Measurements from ENCODE around the gene IL17C.

The IL17C gene

DNA sequence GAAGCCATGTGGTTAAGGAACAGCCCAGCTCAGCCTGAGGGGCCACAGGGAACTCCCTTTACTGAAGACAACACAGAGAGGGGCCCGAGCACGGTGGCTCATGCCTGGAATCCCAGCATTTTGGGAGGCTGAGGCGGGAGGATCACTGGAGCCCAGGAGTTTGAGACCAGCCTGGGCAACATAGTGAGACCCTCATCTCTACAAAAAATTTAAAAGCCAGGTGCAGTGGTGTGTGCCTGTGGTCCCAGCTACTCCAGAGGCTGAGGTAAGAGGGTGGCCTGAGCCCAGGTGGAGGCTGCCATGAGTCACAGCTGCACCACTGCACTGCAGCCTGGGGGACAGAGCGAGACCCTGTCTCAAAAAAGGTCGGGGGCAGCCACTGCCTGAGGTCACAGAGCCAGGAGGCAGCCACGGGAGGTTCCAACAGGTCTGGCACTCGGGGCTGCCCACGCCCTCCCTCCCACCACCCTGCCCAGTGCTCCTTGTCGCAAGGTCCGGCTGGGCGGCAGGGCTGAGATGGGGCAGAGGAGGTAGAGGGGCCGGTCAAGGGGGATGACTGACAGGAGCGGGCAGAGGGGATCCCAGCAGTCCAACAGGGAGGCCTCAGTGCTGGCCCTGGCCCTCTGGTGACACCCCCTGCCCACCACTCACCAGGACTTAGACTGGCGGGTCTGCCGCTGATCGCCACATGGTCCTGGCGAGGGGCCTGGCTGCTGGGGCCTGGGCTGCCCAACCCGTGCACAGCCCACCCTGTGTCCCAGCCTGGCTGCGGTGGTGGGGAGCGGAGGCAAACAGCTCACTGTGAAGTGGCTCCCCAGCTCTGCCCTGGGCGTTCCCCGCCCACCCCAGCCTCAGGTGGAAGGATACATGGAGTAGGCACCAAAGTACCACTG, 9.1 kb downstream of the IL17C start:
- DNase-seq, result no peak

GRCh38 chr16:88649195-88649923, 11.0 kb downstream of the IL17C start:
- no peak for DNase-seq

GRCh38 chr16:88649924-88650748, 11.8 kb downstream of the IL17C start:
- DNase-seq, result peak; percentile 64

DNA sequence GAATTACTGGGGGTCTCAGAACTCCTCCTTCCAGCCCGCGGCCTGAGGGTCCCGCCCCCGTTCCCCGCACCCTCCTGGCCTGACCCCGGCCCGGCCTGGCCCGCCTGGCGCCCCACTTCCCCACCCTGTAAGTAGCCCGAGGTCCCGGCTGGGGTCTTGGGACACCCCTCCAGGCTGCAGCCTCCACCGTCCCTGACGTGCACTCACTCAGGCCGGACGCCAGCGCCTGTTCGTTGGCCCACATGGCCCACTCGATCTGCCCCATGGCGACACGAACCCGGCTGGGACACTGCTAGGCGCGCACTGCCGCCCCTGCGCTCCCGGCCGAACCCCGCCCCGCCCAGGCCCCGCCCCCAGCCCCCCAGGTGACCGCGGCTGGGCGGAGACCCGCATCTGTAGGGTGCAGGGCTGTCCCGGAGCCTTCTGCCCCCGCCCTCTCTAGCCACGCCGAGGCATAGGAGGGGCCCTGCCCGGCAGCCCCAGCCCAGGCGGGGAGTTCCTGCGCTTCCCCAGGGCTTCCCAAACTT, 12.4 kb downstream of the IL17C start, which contains the start of gene CYBA:
TSS of gene CYBA (minus strand) at position 305 of the 527 bp plus-strand sequence. CDS start at position 265, 40 bp downstream.
- DNase-seq, result peak; percentile 68

DNA sequence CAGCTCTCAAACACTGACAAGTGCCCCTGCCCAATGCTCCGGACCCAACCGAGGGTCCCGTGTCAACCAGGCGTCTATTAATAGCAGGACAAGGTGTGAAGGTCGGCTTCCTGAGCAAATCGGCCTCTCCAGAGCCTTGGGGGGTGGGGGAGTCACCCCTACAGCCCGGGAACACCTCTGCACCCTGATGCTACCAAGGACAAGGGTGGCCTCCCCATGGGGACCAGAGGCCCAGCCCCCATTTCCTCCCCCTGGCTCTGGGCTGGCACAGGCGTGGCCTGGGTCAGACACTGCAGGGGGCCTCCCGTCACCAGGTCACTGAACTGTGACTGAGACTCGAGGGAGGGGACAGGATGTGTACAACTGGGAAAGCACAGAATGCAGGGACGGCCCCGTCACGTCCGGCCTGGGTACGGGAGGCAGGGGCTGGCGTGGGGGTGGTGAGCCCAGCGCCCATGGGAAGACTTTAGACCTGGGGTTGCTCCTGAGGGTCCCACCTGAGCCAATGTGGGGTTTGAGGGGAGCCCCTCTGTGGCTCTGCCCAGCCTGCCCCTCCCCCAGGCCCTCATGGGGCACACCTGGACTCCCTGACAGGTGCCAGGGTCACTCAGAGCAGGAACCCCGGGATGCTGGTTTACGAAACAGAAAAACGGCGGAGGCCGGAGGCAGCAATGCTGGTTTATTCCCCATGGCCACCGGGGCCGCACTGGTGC, 13.1 kb downstream of the IL17C start:
- DNase-seq, result peak; percentile 27

- no peak for DNase-seq
Measured at GRCh38 chr16:88651989-88652761, 13.8 kb downstream of the IL17C start.

DNA sequence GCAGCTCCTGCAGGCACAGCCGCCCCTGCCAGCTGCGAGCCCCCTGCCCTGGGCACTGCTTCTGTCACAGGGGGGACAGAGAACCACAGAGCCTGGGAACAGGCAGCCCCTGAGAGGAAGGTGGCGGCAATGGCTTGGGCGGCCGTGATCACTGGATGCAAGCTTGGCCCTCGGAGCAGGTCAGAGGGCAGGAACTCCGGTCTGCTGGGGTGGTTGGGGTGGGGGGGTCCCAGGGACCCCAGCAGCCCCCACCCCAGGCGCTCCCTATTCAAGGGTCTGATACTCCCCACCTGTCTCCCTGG, 14.3 kb downstream of the IL17C start:
- DNase-seq, result no peak

DNA sequence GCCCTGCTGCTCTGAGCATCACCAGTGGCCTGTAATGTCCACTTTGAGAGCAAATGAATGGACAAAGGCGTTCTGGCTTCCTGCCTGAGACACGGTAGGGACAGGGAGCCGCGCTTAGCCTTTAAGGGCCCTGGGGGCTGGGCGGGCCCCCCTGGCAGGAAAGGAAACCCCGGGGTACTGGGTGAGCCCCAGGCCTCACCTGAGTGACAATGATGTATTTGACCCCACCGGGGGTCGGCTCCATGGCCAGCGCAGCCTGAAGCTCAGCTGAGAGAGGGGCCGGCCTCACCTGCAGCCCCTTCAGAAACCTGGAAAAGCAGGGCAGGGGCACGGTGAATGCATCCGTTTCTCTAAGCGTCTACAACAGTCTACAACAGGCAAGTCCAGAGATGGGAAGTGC, 14.7 kb downstream of the IL17C start:
- no peak for DNase-seq

GRCh38 chr16:88653596-88654362, 15.4 kb downstream of the IL17C start:
- no peak for DNase-seq

GRCh38 chr16:88654363-88655052, 16.1 kb downstream of the IL17C start:
- DNase-seq, result no peak

DNA sequence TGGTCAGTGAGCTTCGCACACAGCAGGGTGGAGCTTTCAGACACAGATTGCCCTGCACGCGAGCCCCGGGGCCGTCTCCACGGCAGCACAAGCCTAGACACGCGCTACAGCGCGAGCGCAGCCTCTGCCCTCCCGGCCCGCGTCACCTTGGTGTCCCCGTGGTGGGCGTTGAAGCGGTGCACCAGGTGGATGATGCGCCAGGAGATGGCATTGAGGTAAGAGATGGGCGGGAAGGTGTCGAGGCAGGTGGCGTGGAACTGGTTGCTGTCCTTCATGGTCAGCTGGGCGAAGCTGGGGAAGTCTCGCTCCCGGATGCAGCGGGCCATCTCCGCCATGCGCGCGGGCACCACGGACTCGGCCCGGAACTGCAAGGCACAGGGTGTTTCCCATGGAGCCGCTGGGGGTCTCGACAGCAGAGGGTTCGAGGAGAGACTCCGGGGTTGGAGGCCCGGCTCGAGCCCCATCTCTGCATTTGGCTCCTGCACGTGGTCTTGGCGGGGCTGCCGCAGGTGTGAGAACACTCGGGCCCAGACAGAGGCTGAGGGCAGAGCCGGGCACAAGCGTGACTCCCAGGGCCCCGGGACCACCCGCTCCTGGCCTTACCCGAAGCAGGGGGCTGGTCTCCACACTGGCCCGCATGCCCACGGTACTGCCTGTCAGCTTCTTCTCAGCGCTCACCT, 16.8 kb downstream of the IL17C start:
- DNase-seq, result no peak

DNA sequence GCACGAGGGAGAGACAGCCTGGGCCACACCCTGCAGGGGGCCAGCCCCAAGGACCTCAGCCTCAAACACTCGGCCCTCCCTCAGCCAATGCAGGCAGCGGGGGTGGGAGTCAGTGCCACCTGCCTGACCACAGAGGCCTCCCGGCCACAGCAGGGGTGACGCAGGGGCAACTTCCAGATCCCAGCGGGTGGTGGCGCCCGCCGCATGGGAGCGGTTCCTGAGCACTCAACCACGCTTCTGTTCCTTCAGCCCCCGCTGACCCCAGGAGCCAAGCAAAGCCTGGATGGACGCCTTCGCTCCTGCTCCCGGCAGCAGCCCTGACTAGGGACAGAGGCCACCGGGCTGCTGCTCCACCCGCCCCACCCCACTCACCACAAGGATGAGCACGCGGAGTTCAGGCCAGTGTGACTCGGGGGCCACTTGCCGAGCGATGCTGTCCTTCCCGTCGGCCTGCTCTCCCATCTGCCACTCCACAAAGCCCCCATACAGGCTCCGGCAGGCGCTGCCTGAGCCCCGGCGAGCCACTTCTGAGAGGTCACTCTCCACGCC, 17.4 kb downstream of the IL17C start:
- no peak for DNase-seq

DNA sequence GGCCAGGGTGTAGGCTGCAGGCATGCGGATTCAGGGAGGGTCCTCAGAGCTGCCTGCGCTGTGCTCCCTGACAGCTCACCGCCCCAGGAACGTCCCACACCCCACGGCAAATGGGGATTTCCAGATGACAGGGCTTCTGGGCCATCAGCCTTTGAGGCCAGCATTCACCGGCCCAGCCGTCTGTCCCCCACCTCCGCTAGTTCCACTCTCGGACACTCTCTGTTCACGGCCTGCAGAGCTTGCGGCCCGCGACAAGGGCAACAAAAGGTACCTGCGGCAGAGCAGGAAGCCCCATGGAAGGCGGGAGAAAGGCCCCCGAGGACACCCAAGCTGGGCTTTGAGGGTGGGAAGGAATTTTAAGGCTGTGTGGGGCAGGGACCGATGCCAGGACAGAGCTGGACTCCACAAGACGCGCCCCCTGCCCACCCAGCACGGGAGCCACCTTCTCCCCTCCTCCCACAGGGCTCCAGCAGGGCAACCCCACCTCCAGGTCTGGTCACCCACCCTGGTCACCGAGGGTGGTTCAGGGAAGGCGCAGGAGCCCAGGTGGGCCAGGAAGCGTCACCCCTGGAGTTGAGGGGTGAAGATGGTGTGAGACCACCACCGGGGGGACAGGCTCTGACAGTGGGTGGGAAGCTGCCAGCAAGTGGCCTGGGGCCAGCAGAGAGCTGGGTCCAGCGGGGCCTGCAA, 18.1 kb downstream of the IL17C start:
- DNase-seq, result no peak

GRCh38 chr16:88657371-88657770, 19.0 kb downstream of the IL17C start:
- DNase-seq, result no peak

GRCh38 chr16:88658714-88659113, 20.3 kb downstream of the IL17C start:
- DNase-seq, result no peak

GRCh38 chr16:88659160-88659559, 20.8 kb downstream of the IL17C start:
- DNase-seq, result no peak

GRCh38 chr16:88661468-88661867, 23.1 kb downstream of the IL17C start:
- DNase-seq, result no peak

- DNase-seq, result no peak
Measured at GRCh38 chr16:88662222-88662842, 24.0 kb downstream of the IL17C start.
